GM06990 (cell line): ENCODE data around the gene BICDL2.
"Not testable (repeated sequence)": the region's sequence is repeated elsewhere in the genome, so short reads cannot be mapped to it uniquely, and the experiment has no call there.

Experiments
- DNase-seq: peaks from one replicate; pipeline ENCODE4 v3.0.0-alpha.2; 2011; ENCODE audit not compliant: insufficient read length; ENCODE audit errors: extremely low read depth
- H3K27me3 ChIP-seq: replicated peaks from 2 replicates; pipeline ENCODE4 v1.6.0; 2011; ENCODE audit warnings: low read length; ENCODE audit not compliant: control insufficient read depth, insufficient read depth
- H3K36me3 ChIP-seq: 2 replicates; pipeline ENCODE4 v1.5.1; 2011; ENCODE audit warnings: low read length; ENCODE audit not compliant: control insufficient read depth, insufficient read depth
- H3K4me3 ChIP-seq: replicated peaks from 2 replicates; pipeline ENCODE4 v1.5.1; 2011; ENCODE audit warnings: low read depth, mild to moderate bottlenecking, control low read depth, low read length
- CTCF ChIP-seq: IDR thresholded peaks from 2 replicates; pipeline ENCODE4 v1.5.1; 2011; ENCODE audit warnings: low read length, control low read depth, mild to moderate bottlenecking, inconsistent platforms; ENCODE audit not compliant: insufficient read depth, poor library complexity, severe bottlenecking

BICDL2 gene

DNA sequence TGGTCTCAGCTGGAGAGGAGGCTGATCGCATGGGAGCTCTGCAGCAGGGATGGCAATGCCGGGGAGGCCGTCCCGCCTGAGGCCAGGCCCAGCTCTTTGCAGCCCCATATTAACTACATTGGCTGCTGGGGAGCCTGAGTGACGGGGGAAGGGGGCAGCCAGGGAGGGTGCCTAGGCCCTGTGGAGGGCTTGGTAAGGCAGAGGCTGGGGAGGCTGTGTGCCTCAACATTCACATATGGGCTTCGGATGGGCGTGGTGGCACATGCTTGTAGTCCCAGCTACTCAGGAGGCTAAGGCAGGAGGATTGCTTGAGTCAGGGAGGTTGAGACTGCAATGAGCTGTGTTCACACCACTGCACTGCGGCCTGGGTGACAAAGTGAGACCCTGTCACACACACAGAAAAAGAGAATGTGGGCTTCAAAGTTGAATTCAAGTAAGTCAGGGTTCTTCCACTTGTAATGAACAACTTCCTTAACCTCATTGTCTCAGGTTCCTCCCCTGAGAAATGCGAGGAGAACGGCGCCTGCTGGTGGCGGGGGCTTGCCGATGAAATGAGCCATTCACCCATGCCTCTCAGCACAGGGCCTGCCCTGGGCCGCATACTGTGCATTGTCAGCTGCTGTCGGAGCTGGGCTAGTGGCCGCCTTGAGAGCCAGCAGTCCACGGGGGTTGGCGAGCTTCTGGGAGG, 36.0 kb upstream of the BICDL2 start:
- not testable (repeated sequence) for DNase-seq, H3K4me3 ChIP-seq, H3K27me3 ChIP-seq, H3K36me3 ChIP-seq
- peak; percentile 33 for TF ChIP-seq CTCF

DNA sequence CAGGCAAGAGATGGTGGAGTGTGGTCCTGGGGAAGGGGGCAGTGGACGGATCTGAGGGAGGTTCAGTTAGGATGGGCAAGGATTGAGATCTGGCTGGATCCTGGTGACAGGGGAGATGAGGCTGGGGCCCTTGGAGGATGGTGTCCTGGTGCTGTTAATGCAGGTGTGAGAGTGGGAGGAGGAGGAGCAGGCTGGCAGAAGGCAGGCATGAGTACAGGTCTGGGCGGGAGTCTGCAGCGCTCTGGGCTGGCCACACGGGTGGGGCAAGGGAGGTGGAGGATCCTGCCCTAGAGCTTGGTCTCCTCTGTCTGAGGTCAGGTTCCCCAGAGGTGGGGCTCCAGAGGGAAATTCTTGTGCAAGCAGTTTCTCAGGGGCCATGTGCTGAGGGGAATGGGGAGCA, 35.4 kb upstream of the BICDL2 start:
- not testable (repeated sequence) for H3K36me3 ChIP-seq, DNase-seq, H3K4me3 ChIP-seq, H3K27me3 ChIP-seq

DNA sequence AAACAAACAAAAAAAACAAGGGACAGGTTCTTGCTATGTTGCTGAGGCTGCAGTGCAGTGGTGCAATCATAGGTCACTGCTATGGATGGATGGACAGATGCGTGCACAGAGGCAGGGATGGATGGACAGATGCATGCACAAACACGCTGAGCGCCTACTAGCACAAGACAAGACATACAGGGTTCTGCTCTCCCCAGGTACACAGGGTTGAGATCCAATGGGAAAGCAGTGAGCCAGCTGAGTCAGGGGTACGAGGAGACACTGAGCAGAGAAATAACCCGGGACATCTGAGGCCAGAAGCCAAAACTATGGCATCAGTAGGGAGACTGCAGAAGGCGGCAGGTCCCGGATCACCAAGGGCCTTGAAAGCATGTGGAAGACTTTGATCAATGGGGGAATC, 34.9 kb upstream of the BICDL2 start:
- no peaks in the 10 kb centered on the region for H3K27me3 ChIP-seq
- DNase-seq, result no peak
- H3K4me3 ChIP-seq, result no peak overlapping the region
- H3K36me3 ChIP-seq, result peaks cover 5% of the 10 kb centered on the region
- no peak for TF ChIP-seq CTCF

DNA sequence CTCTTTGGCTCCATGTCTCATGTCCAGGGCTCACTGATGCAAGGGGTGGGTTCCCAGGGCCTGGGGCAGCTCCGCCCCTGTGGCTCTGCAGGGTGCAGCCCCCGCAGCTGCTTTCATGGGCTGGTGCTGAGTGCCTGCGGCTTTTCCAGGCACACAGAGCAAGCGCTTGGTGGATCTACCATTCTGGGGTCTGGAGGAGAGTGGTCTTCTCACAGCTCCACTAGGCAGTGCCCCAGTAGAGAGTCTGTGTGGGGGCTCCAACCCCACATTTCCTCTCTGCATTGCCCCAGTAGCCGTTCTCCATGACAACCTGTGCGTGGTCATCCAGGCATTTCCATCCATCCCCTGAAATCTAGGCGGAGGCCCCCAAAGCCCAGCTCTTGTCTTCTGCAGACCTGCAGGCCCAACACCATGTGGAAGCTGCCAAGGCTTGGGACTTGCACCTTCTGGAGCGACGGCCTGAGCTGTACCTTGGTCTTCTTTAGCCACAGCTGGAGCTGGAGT, 33.9 kb upstream of the BICDL2 start:
- Histone ChIP-seq H3K36me3 (peaks cover 5% of the 10 kb centered on the region), H3K27me3 (no peaks in the 10 kb centered on the region), H3K4me3 (no peak overlapping the region)
- TF ChIP-seq CTCF, result no peak
- no peak for DNase-seq

DNA sequence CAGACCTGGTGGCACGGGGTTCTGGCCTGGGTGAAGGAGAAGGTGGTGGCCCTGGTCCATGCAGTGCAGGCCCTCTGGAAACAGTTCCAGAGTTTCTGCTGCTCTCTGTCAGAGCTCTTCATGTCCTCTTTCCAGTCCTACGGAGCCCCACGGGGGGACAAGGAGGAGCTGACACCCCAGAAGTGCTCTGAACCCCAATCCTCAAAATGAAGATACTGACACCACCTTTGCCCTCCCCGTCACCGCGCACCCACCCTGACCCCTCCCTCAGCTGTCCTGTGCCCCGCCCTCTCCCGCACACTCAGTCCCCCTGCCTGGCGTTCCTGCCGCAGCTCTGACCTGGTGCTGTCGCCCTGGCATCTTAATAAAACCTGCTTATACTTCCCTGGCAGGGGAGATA, 32.4 kb upstream of the BICDL2 start:
- not testable (repeated sequence) for DNase-seq, H3K27me3 ChIP-seq, H3K4me3 ChIP-seq, H3K36me3 ChIP-seq

GRCh38 chr16:3068487-3068886, 31.7 kb upstream of the BICDL2 start:
- no peak for DNase-seq
- Histone ChIP-seq H3K27me3 (no peaks in the 10 kb centered on the region), H3K4me3 (no peak overlapping the region), H3K36me3 (peaks cover 5% of the 10 kb centered on the region)
- TF ChIP-seq CTCF, result no peak

DNA sequence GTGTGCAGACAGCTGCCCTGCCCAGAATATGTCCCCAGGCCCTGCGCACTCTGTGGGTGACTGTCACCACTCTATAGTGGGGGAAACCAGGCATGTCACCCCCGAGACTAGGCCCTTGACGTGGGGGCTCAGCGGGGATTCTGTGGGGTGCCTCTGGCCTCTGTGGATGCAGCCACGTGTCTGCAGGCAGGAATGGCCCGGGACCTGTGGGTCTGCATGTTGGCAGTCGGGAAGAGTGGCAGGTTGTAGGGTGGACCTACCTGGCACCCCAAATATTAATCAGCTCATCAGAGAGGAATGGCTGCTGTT, 29.6 kb upstream of the BICDL2 start:
- no peak for TF ChIP-seq CTCF
- no peak for DNase-seq
- H3K27me3 ChIP-seq, result no peaks in the 10 kb centered on the region
- H3K36me3 ChIP-seq, result peaks cover 5% of the 10 kb centered on the region
- H3K4me3 ChIP-seq, result peak overlapping the region; percentile 65
